PFSK-1 (cell line): Measurements from ENCODE around the gene PTPN23.
A peak's percentile ranks its signal among the peaks of the same experiment; 100 is the strongest.

Experiments used
- FOXP2 ChIP-seq: optimal IDR thresholded peaks from 2 replicates; pipeline ENCODE3; 2011; ENCODE audit warnings: borderline replicate concordance, control low read depth, inconsistent platforms; ENCODE audit not compliant: insufficient read depth; ENCODE audit errors: extremely low read length, extremely low read depth
- POLR2AphosphoS5 ChIP-seq: IDR thresholded peaks from 2 replicates; pipeline ENCODE4 v1.6.1; 2012; ENCODE audit warnings: low read depth, mild to moderate bottlenecking, control low read depth, low read length, moderate library complexity
- SIN3A ChIP-seq: IDR thresholded peaks from 2 replicates; pipeline ENCODE4 v1.6.1; 2012; ENCODE audit warnings: mild to moderate bottlenecking, low read length, moderate library complexity, borderline replicate concordance; ENCODE audit not compliant: insufficient read depth
- TAF1 ChIP-seq: IDR thresholded peaks from 2 replicates; pipeline ENCODE4 v1.6.1; 2012; ENCODE audit warnings: low read length, control low read depth, borderline replicate concordance; ENCODE audit not compliant: insufficient read depth
- TF ChIP-seq, protein P1 (sequence below), 2 experiments: IDR thresholded peaks; 2 replicates each; pipeline versions ENCODE4 v1.6.1 to v1.8.0; 2011 to 2012; ENCODE audit warnings: low read depth in 2 of 2, low read length in 2 of 2, control low read depth in 1 of 2, inconsistent platforms in 1 of 2, mild to moderate bottlenecking in 1 of 2, moderate library complexity in 1 of 2; ENCODE audit not compliant: insufficient read depth in 1 of 2

Gene PTPN23

GRCh38 chr3:47378869-47379268 is 2.0 kb upstream of the PTPN23 start:
- no peak for TF ChIP-seq TAF1

DNA sequence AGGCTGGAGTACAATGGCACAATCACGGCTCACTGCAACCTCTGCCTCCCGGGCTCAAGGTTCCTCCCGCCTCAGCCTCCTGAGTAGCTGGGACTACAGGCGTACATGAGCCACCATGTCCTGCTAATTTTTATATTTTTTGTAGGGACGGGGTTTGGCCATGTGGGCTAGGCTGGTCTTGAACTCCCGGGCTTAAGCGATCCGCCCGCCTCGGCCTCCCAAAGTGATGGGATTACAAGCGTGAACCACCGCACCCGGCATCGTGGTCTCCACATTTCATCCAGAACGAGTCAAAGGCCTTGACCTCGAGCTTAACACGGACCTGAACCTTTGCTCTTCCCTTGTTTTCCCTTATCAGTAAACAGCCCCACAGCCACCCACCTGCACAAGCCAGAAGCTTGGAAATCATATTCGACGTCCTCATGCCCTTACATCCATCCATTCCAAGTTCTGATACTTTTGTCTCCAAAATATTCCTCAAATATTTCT is 1.4 kb upstream of the PTPN23 start:
- TF ChIP-seq, protein P1, sequence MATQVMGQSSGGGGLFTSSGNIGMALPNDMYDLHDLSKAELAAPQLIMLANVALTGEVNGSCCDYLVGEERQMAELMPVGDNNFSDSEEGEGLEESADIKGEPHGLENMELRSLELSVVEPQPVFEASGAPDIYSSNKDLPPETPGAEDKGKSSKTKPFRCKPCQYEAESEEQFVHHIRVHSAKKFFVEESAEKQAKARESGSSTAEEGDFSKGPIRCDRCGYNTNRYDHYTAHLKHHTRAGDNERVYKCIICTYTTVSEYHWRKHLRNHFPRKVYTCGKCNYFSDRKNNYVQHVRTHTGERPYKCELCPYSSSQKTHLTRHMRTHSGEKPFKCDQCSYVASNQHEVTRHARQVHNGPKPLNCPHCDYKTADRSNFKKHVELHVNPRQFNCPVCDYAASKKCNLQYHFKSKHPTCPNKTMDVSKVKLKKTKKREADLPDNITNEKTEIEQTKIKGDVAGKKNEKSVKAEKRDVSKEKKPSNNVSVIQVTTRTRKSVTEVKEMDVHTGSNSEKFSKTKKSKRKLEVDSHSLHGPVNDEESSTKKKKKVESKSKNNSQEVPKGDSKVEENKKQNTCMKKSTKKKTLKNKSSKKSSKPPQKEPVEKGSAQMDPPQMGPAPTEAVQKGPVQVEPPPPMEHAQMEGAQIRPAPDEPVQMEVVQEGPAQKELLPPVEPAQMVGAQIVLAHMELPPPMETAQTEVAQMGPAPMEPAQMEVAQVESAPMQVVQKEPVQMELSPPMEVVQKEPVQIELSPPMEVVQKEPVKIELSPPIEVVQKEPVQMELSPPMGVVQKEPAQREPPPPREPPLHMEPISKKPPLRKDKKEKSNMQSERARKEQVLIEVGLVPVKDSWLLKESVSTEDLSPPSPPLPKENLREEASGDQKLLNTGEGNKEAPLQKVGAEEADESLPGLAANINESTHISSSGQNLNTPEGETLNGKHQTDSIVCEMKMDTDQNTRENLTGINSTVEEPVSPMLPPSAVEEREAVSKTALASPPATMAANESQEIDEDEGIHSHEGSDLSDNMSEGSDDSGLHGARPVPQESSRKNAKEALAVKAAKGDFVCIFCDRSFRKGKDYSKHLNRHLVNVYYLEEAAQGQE (IDR thresholded peaks at IDR 0.05; ENCODE audit: insufficient read depth in 1 of 2, low read depth in 2 of 2, low read length in 2 of 2): no peak
- TF ChIP-seq FOXP2: no peak
- TF ChIP-seq POLR2AphosphoS5: no peak
- no peak for TF ChIP-seq SIN3A
- no peak for TF ChIP-seq TAF1

DNA sequence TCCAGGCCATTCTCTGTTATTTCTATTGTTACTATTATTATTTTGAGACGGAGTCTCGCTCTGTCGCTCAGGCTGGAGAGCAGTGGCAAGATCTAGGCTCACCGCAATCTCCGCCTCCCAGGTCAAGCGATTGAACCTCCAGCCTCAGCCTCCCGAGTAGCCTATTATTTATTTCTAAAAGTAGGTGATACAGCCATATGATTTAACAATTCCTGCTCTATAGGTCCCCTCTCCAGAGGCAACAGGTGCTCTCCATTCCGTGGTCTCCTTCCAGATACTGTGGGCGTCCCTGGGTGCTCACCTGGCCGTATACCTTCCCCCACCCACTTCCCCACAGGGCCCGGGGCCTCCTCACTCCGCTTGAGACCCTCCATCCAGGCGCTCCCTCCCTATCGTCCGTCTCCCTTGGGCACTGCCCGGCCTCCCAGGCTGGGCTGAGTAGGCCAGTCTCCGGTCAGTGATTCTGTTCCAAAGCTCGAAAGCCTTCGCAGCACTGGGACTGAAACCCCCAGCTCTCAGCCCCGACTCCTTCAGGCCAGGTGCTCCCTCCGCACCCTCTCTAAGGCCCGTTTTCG is 708 bp upstream of the PTPN23 start:
- no peak for TF ChIP-seq SIN3A
- TF ChIP-seq, protein P1 (IDR thresholded peaks at IDR 0.05; ENCODE audit: insufficient read depth in 1 of 2, low read depth in 2 of 2, low read length in 2 of 2): no peak
- no peak for TF ChIP-seq FOXP2
- no peak for TF ChIP-seq TAF1
- no peak for TF ChIP-seq POLR2AphosphoS5

DNA sequence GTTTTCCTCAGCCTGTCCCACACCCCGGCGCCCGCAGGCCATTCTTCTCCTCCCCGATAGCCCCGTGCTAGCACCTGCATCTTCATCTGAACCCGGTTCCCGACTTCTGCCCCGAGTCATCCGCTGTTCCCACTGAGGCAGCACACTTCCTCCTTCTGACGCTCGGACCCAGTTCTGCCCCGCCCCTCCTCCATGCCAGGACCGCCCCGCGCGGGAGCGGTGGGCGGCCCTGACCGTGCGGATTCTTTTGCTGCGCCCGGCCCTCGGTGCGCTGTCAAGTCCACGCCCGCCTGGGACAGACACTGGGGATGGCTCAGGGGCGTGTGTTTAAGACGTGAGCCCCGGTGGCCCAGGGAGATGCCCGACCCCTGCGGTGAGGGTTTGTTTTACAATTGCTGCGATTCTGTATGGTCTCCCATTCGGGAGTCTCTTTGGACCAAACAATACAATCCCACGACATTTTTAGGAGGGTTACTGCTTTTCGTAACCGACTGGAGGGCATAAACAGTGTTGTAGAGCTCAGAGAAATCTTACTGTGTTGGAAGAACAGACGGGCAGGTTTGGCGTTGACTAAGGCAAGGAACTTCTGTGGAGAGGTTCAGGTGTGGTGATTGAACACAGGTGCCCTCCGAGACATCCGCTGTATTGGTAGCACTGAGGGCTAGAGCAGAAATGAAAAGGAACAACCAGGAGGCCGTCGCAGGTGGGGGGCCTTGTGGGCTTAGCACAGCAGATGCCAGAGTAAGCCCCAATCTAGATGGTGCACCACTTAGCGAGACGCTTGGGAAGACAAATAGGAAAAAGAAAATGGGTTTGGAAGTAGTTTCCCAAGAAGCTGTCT is 716 bp downstream of the PTPN23 start:
- TF ChIP-seq POLR2AphosphoS5 (no peak; the same call in 1 of the 2 replicates), TAF1 (0 out of 2 replicates have a peak, but pooled peaks have one; percentile 17), SIN3A (0 out of 2 replicates have a peak, but pooled peaks have one; percentile 60)
- TF ChIP-seq, protein P1 (IDR thresholded peaks at IDR 0.05; ENCODE audit: insufficient read depth in 1 of 2, low read depth in 2 of 2, low read length in 2 of 2): no peak

DNA sequence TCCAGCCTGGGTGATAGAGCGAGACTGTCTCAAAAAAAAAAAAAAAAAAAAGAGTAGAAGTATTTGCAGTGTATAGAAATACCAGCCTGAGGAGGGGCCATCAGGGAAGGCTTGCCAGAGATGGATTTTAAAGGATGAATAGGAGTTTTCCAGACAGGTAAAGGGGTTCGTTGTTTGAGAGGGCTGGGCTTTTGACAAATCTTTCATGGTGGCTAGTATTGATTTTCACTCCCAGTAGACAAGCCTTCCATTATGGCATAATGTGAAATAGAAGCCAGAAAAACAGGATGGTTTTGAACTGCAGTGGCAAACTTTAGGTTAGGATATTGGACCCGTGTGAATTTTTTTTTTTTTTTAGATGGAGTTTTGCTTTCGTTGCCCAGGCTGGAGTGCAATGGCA is 3.6 kb downstream of the PTPN23 start:
- TF ChIP-seq, protein P1 (IDR thresholded peaks at IDR 0.05; ENCODE audit: insufficient read depth in 1 of 2, low read depth in 2 of 2, low read length in 2 of 2): no peak
- TF ChIP-seq SIN3A: no peak
- no peak for TF ChIP-seq POLR2AphosphoS5
- no peak for TF ChIP-seq FOXP2
- no peak for TF ChIP-seq TAF1
